Activated CD4-positive, CD25-positive, alpha-beta regulatory T cell treated with anti-CD3 and anti-CD28 coated beads, Interleukin-2, amount 50 U/mL, for 24 hours (primary cell): Measurements from ENCODE around the gene CPEB1.
"Not testable (repeated sequence)": the region's sequence is repeated elsewhere in the genome, so short reads cannot be mapped to it uniquely, and the experiment has no call there.

Experiments used
- ATAC-seq, 2 donors: fragments of 150-1000 bp; cut with Tn5 transposase; one replicate each; pipeline ENCODE4 v1.10.0; 2021; ENCODE audit warnings: mild to moderate bottlenecking in 1 of 2, moderate library complexity in 1 of 2

The CPEB1 gene

GRCh38 chr15:82544431-82544830 lies 102.7 kb downstream of the CPEB1 start:
- no peak for ATAC-seq

- ATAC-seq, result no peak
These were observed 104.0 kb downstream of the CPEB1 start for GRCh38 chr15:82543160-82543559.

GRCh38 chr15:82540984-82541431 lies 106.2 kb downstream of the CPEB1 start:
- no peak for ATAC-seq

GRCh38 chr15:82540055-82540983 lies 106.8 kb downstream of the CPEB1 start, which contains the start of gene RPS17:
RPS17 (minus strand) TSS chr15:82540457; CDS start chr15:82540428, 29 bp downstream.
- ATAC-seq, result peak; percentile 94 to 95

- no peak for ATAC-seq
These were observed 107.5 kb downstream of the CPEB1 start for GRCh38 chr15:82539691-82540054.

- no peak for ATAC-seq
These were observed 108.0 kb downstream of the CPEB1 start for GRCh38 chr15:82538961-82539690.

- ATAC-seq, result no peak
These were observed 109.7 kb downstream of the CPEB1 start for GRCh38 chr15:82537351-82537908.

GRCh38 chr15:82536409-82537350 lies 110.5 kb downstream of the CPEB1 start:
- no peak for ATAC-seq

GRCh38 chr15:82535566-82536408 lies 111.4 kb downstream of the CPEB1 start:
- ATAC-seq, result no peak

GRCh38 chr15:82535151-82535550 lies 112.0 kb downstream of the CPEB1 start:
- ATAC-seq, result not testable (repeated sequence)

GRCh38 chr15:82534457-82534861 lies 112.7 kb downstream of the CPEB1 start:
- ATAC-seq, result not testable (repeated sequence)

- ATAC-seq, result no peak
These were observed 113.4 kb downstream of the CPEB1 start for GRCh38 chr15:82533801-82534200.

- ATAC-seq, result no peak
These were observed 114.1 kb downstream of the CPEB1 start for GRCh38 chr15:82532991-82533481.

- no peak for ATAC-seq
These were observed 114.7 kb downstream of the CPEB1 start for GRCh38 chr15:82532383-82532990.

GRCh38 chr15:82531496-82532382 lies 115.4 kb downstream of the CPEB1 start:
- no peak for ATAC-seq

GRCh38 chr15:82530606-82531379 lies 116.4 kb downstream of the CPEB1 start:
- ATAC-seq, result peak; percentile 78 to 80

- ATAC-seq, result no peak
These were observed 117.2 kb downstream of the CPEB1 start for GRCh38 chr15:82530006-82530405.

GRCh38 chr15:82513587-82513986 lies 133.6 kb downstream of the CPEB1 start:
- ATAC-seq, result not testable (repeated sequence)

GRCh38 chr15:82507693-82508092 lies 139.5 kb downstream of the CPEB1 start:
- not testable (repeated sequence) for ATAC-seq
